ENCODE data around the gene PRDX1.
"Not testable (repeated sequence)": the region's sequence is repeated elsewhere in the genome, so short reads cannot be mapped to it uniquely, and the experiment has no call there.

GRCh38 chr1:45523975-45524374 is 2.3 kb upstream of the PRDX1 start:
- TF ChIP-seq CTCF (conservative IDR thresholded peaks at IDR 0.05; ENCODE audit: low read depth in 2 of 2); EZH2 (IDR thresholded peaks at IDR 0.05; ENCODE audit: low read depth, unreplicated experiment); EZH2phosphoT487 (IDR thresholded peaks at IDR 0.05; ENCODE audit: unreplicated experiment); ZNF114 (CRISPR knock-in tag; IDR thresholded peaks at IDR 0.05); STAT1 (IDR thresholded peaks at IDR 0.05; ENCODE audit: unreplicated experiment); POLR2AphosphoS5 (IDR thresholded peaks at IDR 0.05; ENCODE audit: low read depth); REST (IDR thresholded peaks at IDR 0.05; ENCODE audit: unreplicated experiment); CREB1 (CRISPR knock-in tag; IDR thresholded peaks at IDR 0.05; ENCODE audit: low read depth); JUNB (IDR thresholded peaks at IDR 0.05; ENCODE audit: unreplicated experiment); ZNF462 (CRISPR knock-in tag; IDR thresholded peaks at IDR 0.05); ETS1 (IDR thresholded peaks at IDR 0.05); NANOG (IDR thresholded peaks at IDR 0.05; ENCODE audit: borderline replicate concordance); ZNF331 (CRISPR knock-in tag; IDR thresholded peaks at IDR 0.05; ENCODE audit: low read depth): not testable (repeated sequence)
